Adrenal gland (tissue), 5 donors: ENCODE data around the gene BSND.

Experiments used
- POLR2A ChIP-seq, 2 donors: fragments of 450-650 bp; IDR thresholded peaks; one replicate each; pipeline ENCODE4 v1.6.1; 2017; ENCODE audit warnings: antibody characterized with exemption in 2 of 2, mild to moderate bottlenecking in 2 of 2, moderate library complexity in 1 of 2
- TF ChIP-seq, protein P1 (sequence below), 6 experiments: fragments of 450-650 bp in 4 of 6; fragments of 200-600 bp in 2 of 6; sonication (generic) in 1 of 6; IDR thresholded peaks; 1 replicate in 5 of 6; 2 replicates in 1 of 6; pipeline versions ENCODE4 v1.5.1 to v1.8.0; 2016 to 2021; ENCODE audit warnings: antibody characterized with exemption in 6 of 6, mild to moderate bottlenecking in 2 of 6, moderate library complexity in 1 of 6
- donor health status: DM: no; HTN: no; CAD: no.

DNA sequence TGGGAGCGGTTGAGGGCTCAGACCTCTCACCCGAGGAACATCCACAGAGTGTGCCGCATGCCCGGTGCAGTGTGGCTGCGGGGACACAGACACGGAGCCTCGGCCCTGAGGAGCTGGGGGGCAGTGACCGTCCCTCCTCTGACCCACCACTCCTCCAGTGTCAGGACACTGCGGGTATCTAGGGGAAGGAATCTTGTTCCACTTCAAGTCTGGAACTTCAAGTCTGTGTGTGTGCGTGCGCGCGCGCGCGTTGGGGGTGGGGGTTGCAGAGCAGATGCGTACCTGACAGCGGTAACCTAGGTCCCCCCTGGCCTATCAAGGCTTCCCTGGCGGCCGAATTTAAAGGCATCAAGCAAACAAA lies 57.9 kb downstream of the BSND start:
- TF ChIP-seq, protein P1, sequence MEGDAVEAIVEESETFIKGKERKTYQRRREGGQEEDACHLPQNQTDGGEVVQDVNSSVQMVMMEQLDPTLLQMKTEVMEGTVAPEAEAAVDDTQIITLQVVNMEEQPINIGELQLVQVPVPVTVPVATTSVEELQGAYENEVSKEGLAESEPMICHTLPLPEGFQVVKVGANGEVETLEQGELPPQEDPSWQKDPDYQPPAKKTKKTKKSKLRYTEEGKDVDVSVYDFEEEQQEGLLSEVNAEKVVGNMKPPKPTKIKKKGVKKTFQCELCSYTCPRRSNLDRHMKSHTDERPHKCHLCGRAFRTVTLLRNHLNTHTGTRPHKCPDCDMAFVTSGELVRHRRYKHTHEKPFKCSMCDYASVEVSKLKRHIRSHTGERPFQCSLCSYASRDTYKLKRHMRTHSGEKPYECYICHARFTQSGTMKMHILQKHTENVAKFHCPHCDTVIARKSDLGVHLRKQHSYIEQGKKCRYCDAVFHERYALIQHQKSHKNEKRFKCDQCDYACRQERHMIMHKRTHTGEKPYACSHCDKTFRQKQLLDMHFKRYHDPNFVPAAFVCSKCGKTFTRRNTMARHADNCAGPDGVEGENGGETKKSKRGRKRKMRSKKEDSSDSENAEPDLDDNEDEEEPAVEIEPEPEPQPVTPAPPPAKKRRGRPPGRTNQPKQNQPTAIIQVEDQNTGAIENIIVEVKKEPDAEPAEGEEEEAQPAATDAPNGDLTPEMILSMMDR (IDR thresholded peaks at IDR 0.05): no peak
- no peak for TF ChIP-seq POLR2A (IDR thresholded peaks at IDR 0.05)
